Stimulated activated CD4-positive, alpha-beta T cell treated with anti-CD3 and anti-CD28 coated beads, Interleukin-4, amount 100 ng/mL, for 1 hour (primary cell): ENCODE data around the gene AURKA.
A peak's percentile ranks its signal among the peaks of the same experiment; 100 is the strongest.

Source experiments
- DNase-seq: peaks from one replicate; pipeline ENCODE4 v3.0.0-alpha.2; 2020

Gene AURKA

GRCh38 chr20:56389807-56390206, 2.2 kb downstream of the AURKA start:
- no peak for DNase-seq

- DNase-seq, result no peak
Measured at GRCh38 chr20:56388882-56389281, 3.1 kb downstream of the AURKA start.

- no peak for DNase-seq
Measured at GRCh38 chr20:56386219-56386618, 5.8 kb downstream of the AURKA start.

- no peak for DNase-seq
Measured at GRCh38 chr20:56385130-56385529, 6.9 kb downstream of the AURKA start.

- no peak for DNase-seq
Measured at GRCh38 chr20:56383334-56383733, 8.7 kb downstream of the AURKA start.

- no peak for DNase-seq
Measured at GRCh38 chr20:56382696-56383095, 9.3 kb downstream of the AURKA start.

GRCh38 chr20:56381501-56381900, 10.5 kb downstream of the AURKA start:
- no peak for DNase-seq

- no peak for DNase-seq
Measured at GRCh38 chr20:56380375-56380774, 11.6 kb downstream of the AURKA start.

GRCh38 chr20:56378386-56378785, 13.6 kb downstream of the AURKA start:
- no peak for DNase-seq

- DNase-seq, result no peak
Measured at GRCh38 chr20:56376331-56376730, 15.7 kb downstream of the AURKA start.

GRCh38 chr20:56373942-56374341, 18.1 kb downstream of the AURKA start:
- no peak for DNase-seq

- DNase-seq, result no peak
Measured at GRCh38 chr20:56372850-56373249, 19.2 kb downstream of the AURKA start.

GRCh38 chr20:56371977-56372376, 20.0 kb downstream of the AURKA start:
- no peak for DNase-seq

- DNase-seq, result no peak
Measured at GRCh38 chr20:56369179-56369578, 22.8 kb downstream of the AURKA start.

- DNase-seq, result no peak
Measured at GRCh38 chr20:56368351-56369134, 23.5 kb downstream of the AURKA start.

- DNase-seq, result no peak
Measured at GRCh38 chr20:56363491-56363890, 28.5 kb downstream of the AURKA start.

GRCh38 chr20:56362833-56363413, 29.1 kb downstream of the AURKA start:
- no peak for DNase-seq

- DNase-seq, result no peak
Measured at GRCh38 chr20:56361900-56362299, 30.1 kb downstream of the AURKA start.

GRCh38 chr20:56360908-56361205, 31.2 kb downstream of the AURKA start:
- no peak for DNase-seq

- no peak for DNase-seq
Measured at GRCh38 chr20:56360133-56360907, 31.7 kb downstream of the AURKA start.

- peak; percentile 14 for DNase-seq
Measured at GRCh38 chr20:56359212-56360132, 32.5 kb downstream of the AURKA start.

- peak; percentile 79 for DNase-seq
Measured at GRCh38 chr20:56358600-56359211, 33.3 kb downstream of the AURKA start, which contains the start of gene FAM210B. Gene FAM210B, plus strand, starts transcription at chr20:56358974. Its CDS starts 32 bp downstream, at chr20:56359006.
